ENCODE measurements around the gene CCDC15.

CCDC15 gene

DNA sequence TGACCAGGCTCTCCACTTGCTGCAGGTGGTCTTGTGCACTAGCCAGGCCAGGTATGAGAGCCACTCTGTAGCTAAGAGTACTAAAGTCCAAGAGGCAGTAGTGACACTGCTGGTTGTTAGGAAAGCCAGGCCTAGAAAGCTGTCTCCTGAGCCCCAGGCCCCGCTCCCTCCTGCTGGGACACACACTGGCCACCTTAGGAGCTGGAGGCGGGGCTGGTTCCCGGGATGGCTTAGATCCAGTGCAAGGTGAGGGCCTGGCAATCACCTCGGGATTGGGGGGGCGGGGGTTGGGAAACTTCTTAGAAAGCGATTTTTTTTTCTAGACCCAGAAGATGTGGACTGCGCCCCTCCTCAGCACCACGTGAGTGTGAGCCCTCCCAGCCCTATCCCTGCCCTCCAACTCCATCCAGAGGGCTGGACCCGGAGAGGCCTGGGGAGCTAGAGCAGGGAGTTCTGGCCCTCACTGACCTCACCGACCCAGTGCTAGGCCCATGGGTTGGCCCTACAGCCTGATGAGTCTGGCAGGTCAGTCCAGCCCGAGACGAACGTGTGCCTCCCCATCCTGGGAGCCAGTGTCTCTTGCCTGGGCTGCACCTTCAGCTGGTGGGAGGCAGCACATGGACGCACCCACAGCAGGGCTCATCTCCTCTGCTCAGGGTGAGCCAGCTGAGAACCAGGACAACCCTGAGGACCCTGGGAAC lies 127.2 kb downstream of the CCDC15 start:
- Histone ChIP-seq H3K36me3 (no peaks in the 10 kb centered on the region), H3K9me3 (no peaks in the 10 kb centered on the region), H3K27me3 (0 out of 2 replicates have a peak, but pooled peaks cover 2% of the 10 kb centered on the region), H3K4me1 (no peaks in the 10 kb centered on the region), H3K4me3 (ENCODE audit: low read depth, low read length) (no peak overlapping the region)
- TF ChIP-seq, protein P1, sequence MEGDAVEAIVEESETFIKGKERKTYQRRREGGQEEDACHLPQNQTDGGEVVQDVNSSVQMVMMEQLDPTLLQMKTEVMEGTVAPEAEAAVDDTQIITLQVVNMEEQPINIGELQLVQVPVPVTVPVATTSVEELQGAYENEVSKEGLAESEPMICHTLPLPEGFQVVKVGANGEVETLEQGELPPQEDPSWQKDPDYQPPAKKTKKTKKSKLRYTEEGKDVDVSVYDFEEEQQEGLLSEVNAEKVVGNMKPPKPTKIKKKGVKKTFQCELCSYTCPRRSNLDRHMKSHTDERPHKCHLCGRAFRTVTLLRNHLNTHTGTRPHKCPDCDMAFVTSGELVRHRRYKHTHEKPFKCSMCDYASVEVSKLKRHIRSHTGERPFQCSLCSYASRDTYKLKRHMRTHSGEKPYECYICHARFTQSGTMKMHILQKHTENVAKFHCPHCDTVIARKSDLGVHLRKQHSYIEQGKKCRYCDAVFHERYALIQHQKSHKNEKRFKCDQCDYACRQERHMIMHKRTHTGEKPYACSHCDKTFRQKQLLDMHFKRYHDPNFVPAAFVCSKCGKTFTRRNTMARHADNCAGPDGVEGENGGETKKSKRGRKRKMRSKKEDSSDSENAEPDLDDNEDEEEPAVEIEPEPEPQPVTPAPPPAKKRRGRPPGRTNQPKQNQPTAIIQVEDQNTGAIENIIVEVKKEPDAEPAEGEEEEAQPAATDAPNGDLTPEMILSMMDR (IDR thresholded peaks at IDR 0.05; ENCODE audit: low read depth, low read length), result no peak
- no peak for DNase-seq

DNA sequence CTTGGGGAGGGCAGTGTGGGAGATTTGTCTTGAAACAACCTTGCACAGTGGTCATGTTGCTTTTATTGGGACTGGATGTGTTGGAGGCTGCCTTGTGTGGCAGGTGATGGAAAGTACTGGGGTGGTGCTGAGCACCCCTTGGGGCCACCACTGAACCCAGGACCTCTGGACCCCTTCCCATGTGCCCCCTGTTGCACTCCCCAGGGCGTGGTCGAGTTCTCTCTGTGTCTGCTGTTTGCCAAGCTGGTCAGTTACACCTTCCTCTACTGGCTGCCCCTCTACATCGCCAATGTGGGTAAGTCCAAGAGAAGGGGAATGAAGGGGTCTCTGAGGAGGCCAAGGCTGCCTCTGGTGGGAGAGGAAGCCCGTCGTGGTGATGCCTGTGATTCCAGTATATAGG lies 128.0 kb downstream of the CCDC15 start:
- no peaks in the 10 kb centered on the region for H3K4me1 ChIP-seq
- no peaks in the 10 kb centered on the region for H3K9me3 ChIP-seq
- H3K36me3 ChIP-seq, result no peaks in the 10 kb centered on the region
- DNase-seq, result no peak
- TF ChIP-seq, protein P1 (IDR thresholded peaks at IDR 0.05; ENCODE audit: low read depth, low read length), result no peak
- H3K4me3 ChIP-seq (ENCODE audit: low read depth, low read length), result no peak overlapping the region
- H3K27me3 ChIP-seq, result 0 out of 2 replicates have a peak, but pooled peaks cover 2% of the 10 kb centered on the region

DNA sequence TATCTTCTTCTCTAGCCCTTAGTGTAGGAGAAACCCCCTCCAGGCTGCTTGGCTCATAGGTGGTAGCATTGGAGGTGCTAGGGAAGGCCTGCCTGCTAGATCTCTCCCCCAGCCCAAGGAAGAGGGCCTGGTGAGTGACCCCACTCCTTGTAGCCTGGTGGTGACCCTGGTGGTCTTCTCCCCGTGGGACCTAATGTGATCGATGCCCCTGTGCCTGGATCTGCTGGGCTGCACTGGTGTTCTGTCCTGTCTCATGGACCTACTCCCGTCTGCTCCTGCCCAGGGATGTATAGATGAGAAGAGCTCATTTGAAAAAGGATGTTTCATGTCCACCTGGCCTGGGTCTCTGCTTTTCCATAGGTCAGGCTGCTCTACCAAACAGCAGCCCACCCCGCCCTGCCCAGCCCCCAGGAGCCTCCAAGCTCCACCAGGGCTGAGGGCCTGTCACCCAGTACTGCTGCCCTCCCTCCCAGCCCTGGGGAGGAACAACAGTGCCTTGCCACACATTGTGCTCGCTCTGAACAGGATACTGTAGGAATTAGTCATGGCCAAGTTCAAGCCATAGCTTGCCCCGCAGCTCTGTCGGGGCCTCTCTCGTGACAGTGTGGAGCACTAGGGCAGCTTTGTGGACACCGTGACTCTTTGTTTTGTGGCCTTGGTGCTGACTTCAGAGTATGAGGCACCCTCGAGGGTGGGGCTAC lies 128.8 kb downstream of the CCDC15 start:
- TF ChIP-seq, protein P1 (IDR thresholded peaks at IDR 0.05; ENCODE audit: low read depth, low read length), result no peak
- H3K9me3 ChIP-seq, result no peaks in the 10 kb centered on the region
- no peak overlapping the region for H3K4me3 ChIP-seq (ENCODE audit: low read depth, low read length)
- no peak for DNase-seq
- H3K4me1 ChIP-seq, result no peaks in the 10 kb centered on the region
- H3K36me3 ChIP-seq, result no peaks in the 10 kb centered on the region
- no peaks in the 10 kb centered on the region for H3K27me3 ChIP-seq

DNA sequence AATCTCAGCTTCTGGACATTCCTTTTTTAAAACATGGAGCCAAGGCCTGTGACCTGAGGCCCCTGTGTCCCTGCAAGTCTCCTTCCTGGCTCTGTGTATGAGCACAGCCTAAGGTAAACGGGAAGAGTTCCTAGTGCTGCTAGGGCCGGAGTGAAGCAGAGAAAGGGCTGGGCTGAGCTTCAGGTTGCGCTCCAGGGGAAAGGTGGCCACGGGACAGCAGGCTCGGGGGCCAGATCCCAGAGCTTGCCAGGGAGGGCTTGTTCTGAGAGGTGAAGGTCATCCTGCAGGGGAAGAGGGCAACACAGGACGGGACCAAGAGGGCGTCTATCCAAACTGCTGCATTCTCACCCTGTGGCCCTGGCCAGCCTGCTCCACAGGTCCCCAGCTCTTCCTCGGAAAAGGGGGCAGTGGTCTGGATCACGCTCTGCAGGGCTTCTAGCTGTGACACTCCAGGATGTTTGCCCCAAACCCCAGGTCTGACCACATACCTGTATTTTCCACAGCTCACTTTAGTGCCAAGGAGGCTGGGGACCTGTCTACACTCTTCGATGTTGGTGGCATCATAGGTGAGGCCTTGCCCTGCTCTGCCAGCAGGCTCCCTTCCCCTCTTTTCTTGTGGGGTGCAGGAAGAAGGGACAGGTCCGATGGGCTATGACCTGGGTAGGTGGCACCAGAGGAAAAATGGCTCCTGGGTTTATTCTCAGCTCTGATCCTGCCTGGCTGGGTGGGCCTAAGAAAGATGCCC lies 129.5 kb downstream of the CCDC15 start:
- TF ChIP-seq, protein P1 (IDR thresholded peaks at IDR 0.05; ENCODE audit: low read depth, low read length), result no peak
- no peak for DNase-seq
- H3K4me1 ChIP-seq, result no peaks in the 10 kb centered on the region
- H3K27me3 ChIP-seq, result no peaks in the 10 kb centered on the region
- no peak overlapping the region for H3K4me3 ChIP-seq (ENCODE audit: low read depth, low read length)
- H3K9me3 ChIP-seq, result no peaks in the 10 kb centered on the region
- no peaks in the 10 kb centered on the region for H3K36me3 ChIP-seq

DNA sequence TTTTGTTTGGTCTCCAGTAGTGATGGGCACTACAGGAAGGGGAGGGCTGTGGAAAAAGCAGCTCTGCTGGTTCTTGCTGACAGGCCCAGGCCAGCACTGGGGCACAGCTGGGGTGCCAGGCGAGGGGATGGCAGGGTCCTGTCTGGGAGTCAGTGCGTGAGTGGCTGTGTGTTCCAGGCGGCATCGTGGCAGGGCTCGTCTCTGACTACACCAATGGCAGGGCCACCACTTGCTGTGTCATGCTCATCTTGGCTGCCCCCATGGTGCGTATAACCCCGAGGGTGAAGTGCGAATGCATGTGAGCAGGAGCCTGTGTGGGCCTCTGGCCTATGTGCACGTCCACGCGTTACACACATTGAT lies 130.0 kb downstream of the CCDC15 start:
- no peaks in the 10 kb centered on the region for H3K27me3 ChIP-seq
- H3K4me1 ChIP-seq, result no peaks in the 10 kb centered on the region
- no peak for DNase-seq
- no peaks in the 10 kb centered on the region for H3K9me3 ChIP-seq
- no peaks in the 10 kb centered on the region for H3K36me3 ChIP-seq
- H3K4me3 ChIP-seq (ENCODE audit: low read depth, low read length), result no peak overlapping the region
- TF ChIP-seq, protein P1 (IDR thresholded peaks at IDR 0.05; ENCODE audit: low read depth, low read length), result no peak

Data from BE2C (cell line).